ENCODE results near the gene CLTCL1. TPM values are rescaled to one million over a fixed set of nuclear protein-coding genes. Genes with fewer than 3 reads are reported as not detected.
A peak's percentile ranks its signal among the peaks of the same experiment; 100 is the strongest.
"Not testable (repeated sequence)": the region's sequence is repeated elsewhere in the genome, so short reads cannot be mapped to it uniquely, and the experiment has no call there.

The CLTCL1 gene
- polyA plus RNA-seq, 1 donor from 2014 or later: 1.3 TPM

DNA sequence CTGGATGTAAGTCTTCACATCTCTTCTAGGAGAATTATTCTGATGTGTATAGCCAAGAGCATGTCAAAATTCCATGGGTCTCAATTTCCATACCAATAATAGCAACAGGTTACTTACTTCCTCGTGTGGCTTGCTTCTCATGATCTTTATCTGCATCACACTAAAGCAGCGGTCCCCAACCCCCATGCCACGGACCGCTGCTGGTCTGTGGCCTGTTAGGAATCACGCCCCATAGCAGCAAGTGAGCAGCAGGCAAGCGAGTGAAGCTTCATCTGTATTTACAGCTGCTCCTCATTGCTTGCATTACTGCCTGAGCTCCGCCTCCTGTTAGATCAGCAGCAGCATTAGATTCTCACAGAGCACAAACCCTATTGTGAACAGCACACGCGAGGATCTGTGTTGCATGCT is 84.1 kb downstream of the CLTCL1 start:
- Mint-ChIP-seq H3K36me3 (peaks cover 2% of the 10 kb centered on the region), H3K4me3 (no peak overlapping the region), H3K27me3 (peaks cover 8% of the 10 kb centered on the region), H3K27ac (no peak overlapping the region), H3K4me1 (peaks cover 0 to 2% (median 0%) of the 10 kb centered on the region in 3 donors), H3K9me3 (peaks cover 0 to 2% (median 0%) of the 10 kb centered on the region in 3 donors)

DNA sequence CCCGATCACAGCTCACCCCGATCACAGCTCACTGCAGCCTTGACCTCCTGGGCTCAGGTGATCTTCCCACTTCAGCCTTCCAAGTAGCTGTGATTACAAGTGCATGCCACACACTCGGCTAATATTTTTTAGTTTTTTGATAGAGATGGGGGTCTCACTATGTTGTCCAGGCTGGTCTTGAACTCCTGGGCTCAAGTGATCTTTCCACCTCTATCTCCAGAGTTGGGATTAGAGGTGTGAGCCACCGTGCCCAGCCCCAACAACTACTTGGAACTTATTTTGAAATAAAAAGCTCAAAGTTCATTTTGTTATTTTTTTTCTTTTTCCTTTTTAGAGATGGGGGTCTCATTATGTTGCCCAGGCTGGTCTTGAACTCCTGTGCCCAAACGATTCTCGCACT is 85.2 kb downstream of the CLTCL1 start:
- H3K27me3 Mint-ChIP-seq: peaks cover 8% of the 10 kb centered on the region
- H3K4me3 Mint-ChIP-seq: no peak overlapping the region
- H3K36me3 Mint-ChIP-seq: peaks cover 2% of the 10 kb centered on the region
- no peak overlapping the region for H3K27ac Mint-ChIP-seq
- no peaks in the 10 kb centered on the region for H3K4me1 Mint-ChIP-seq
- peaks cover 0 to 2% (median 0%) of the 10 kb centered on the region in 3 donors for H3K9me3 Mint-ChIP-seq

DNA sequence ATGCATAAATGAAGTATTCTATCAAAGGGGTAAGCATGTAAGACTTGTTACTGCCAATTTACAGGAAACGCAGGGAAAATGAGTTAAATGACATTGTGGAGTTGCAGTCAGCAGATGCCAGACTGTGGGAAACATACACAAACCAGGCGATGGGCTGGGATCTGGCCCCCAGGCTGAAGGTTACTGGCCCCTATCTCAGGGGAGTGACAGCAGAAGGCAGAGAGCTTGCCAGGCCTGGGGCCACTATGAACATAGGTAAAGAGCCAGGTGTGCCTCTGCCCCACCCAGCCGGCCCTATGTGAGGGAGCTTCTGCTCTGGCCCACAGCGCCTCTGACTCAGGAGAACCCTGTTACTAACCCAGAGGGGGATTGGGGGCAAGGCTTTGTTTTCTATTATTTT is 86.9 kb downstream of the CLTCL1 start:
- H3K9me3 Mint-ChIP-seq: peaks cover 0 to 2% (median 0%) of the 10 kb centered on the region in 3 donors

DNA sequence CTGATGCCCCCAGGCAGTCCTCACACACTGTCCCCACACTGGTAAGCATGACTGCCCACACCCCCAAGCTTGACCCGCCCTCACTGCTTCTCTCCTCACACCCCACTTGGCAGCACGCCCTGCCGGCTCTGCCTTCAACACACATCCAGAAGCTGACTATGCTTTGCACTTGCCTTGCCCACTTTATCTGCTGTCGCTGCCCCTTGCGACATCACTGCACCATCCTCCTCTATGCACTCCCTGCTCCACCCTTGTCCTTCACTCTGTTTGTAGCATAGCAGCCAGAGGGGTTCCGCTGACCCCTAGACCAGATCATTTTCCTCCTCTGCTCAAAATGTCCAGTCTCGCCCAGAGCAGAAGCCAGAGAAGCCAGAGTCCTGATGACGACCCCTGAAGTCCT is 87.7 kb downstream of the CLTCL1 start:
- no peaks in the 10 kb centered on the region for H3K9me3 Mint-ChIP-seq
- H3K27ac Mint-ChIP-seq: no peak overlapping the region
- H3K4me3 Mint-ChIP-seq: no peak overlapping the region
- no peaks in the 10 kb centered on the region for H3K27me3 Mint-ChIP-seq
- peaks cover 2% of the 10 kb centered on the region for H3K36me3 Mint-ChIP-seq
- H3K4me1 Mint-ChIP-seq: no peaks in the 10 kb centered on the region

More for the DNA sequence above, 86.9 kb downstream of the CLTCL1 start:
- Mint-ChIP-seq H3K4me1 (no peaks in the 10 kb centered on the region), H3K36me3 (peaks cover 2% of the 10 kb centered on the region), H3K27ac (no peak overlapping the region), H3K4me3 (no peak overlapping the region), H3K27me3 (peaks cover 4% of the 10 kb centered on the region)

DNA sequence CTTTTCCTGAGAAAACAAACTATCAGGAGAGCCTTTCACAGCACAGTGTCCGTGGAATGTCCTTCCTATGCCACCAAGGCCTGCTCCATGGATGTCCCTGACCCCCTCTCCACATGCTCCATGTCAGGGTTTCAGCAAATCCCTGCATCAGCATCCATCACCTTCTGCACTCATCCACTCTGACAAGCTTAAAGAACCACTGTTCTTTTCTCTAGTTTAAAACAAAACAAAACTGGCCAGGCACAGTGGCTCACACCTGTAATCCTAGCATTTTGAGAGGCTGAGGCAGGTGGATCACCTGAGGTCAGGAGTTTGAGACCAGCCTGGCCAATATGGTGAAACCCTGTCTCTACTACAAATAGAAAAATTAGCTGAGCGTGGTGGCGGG is 88.7 kb downstream of the CLTCL1 start:
- not testable (repeated sequence) for H3K36me3 Mint-ChIP-seq, H3K4me1 Mint-ChIP-seq, H3K4me3 Mint-ChIP-seq, H3K27ac Mint-ChIP-seq, H3K27me3 Mint-ChIP-seq, H3K9me3 Mint-ChIP-seq

DNA sequence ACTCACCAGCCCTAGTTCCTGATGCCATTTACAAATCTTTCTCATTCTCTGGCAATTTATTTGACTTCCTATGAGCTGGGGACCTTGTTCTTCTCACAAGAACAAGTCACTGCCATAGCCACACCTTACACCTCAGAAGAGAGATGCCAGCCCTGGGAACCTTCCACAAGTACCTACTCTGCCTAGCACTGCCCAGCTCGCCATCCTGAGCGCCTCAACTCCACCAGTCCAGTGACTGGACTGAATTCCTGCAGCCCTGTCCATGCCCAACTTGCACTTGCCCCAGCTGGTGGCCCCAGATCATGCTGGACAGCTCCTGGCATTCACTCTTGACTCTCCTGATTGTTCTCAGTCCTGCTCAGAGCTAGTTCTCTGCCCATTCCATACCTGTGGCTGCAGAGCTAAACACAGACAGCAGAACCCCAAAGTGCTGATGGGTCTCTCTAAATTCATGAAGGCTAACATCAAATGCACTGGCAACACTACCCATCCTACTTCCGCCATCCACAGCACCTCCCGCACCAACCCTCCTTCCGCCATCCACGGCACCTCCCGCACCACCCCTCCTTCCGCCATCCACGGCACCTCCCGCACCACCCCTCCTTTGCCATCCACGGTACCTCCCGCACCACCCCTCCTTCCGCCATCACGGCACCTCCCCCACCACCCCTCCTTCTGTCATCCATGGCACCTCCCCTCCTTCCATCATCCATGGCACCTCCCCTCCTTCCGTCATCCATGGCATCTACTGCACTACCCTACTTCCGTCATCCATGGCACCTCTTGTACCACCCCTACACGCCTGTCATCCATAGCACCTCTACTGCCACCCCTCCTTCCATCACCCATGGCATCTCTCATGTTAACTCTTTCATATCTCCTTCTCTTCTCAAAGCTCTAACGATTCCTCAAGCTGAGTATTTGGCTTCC is 89.4 kb downstream of the CLTCL1 start:
- Mint-ChIP-seq H3K4me1 (peaks cover 0 to 15% (median 4%) of the 10 kb centered on the region in 3 donors), H3K9me3 (no peaks in the 10 kb centered on the region), H3K36me3 (peaks cover 2% of the 10 kb centered on the region), H3K27ac (peak overlapping the region in 1 of 3 donors; percentile 60), H3K27me3 (no peaks in the 10 kb centered on the region), H3K4me3 (no peak overlapping the region)

DNA sequence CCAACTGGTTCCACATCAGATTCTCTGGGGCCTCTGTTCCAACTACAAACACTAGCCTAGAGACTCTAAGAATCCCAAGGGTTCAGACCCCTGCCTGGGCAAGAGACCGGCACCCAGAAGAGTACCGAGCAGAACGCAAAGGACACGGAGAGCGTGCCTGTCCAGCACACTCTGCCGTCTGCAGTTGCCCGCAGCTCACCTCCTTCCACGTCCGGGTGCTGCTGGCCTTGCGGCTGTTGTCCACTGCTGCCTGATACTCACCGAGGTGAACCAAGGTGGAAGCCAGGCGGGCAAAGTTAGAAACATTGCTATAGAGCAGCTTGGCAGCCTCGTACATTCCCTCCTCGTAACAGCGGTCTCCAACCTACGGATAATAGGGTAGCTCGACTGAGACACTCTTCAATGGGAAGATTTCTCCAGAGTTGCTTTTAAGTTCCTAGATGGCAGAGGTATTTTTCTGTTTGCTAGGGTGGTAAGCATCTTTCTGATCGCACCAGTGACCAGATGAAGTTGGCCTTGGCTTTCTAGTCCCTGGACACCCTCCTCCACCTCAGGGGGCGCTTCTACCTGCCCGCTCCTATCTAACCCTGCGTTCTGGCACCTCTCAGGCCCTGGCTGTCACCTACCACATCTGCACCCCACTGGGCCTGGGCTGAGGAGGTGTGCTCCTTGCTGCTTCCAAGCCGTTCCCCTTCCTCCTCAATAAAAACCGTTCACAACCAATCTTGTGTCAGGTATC is 90.2 kb downstream of the CLTCL1 start:
- Mint-ChIP-seq H3K4me3 (no peak overlapping the region), H3K4me1 (peaks cover 0 to 16% (median 6%) of the 10 kb centered on the region in 3 donors), H3K9me3 (no peaks in the 10 kb centered on the region), H3K36me3 (peaks cover 2% of the 10 kb centered on the region), H3K27me3 (no peaks in the 10 kb centered on the region), H3K27ac (peak overlapping the region in 1 of 3 donors; percentile 60)

DNA sequence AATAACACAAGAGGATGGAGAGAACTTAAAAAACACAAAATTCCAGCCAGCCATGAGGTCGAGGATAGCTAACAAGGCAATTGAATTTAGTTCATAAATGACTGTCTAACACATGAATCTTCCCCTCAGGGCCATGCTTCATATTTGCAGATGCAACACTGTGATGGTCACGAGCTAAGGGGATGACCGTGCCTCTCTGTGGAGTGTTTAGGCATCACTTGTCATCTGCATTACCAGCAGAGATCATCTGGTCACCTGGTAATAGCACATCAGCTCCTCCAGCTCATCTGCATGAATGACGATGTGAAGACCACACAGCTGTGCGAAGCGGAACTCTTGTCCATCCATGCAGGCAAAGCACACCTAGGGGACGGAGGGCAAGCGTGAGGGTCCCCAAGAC is 92.0 kb downstream of the CLTCL1 start:
- no peak overlapping the region for H3K27ac Mint-ChIP-seq
- H3K36me3 Mint-ChIP-seq: peaks cover 2% of the 10 kb centered on the region
- no peaks in the 10 kb centered on the region for H3K27me3 Mint-ChIP-seq
- H3K4me1 Mint-ChIP-seq: peaks cover 8 to 18% (median 16%) of the 10 kb centered on the region in 3 donors
- no peaks in the 10 kb centered on the region for H3K9me3 Mint-ChIP-seq
- no peak overlapping the region for H3K4me3 Mint-ChIP-seq

DNA sequence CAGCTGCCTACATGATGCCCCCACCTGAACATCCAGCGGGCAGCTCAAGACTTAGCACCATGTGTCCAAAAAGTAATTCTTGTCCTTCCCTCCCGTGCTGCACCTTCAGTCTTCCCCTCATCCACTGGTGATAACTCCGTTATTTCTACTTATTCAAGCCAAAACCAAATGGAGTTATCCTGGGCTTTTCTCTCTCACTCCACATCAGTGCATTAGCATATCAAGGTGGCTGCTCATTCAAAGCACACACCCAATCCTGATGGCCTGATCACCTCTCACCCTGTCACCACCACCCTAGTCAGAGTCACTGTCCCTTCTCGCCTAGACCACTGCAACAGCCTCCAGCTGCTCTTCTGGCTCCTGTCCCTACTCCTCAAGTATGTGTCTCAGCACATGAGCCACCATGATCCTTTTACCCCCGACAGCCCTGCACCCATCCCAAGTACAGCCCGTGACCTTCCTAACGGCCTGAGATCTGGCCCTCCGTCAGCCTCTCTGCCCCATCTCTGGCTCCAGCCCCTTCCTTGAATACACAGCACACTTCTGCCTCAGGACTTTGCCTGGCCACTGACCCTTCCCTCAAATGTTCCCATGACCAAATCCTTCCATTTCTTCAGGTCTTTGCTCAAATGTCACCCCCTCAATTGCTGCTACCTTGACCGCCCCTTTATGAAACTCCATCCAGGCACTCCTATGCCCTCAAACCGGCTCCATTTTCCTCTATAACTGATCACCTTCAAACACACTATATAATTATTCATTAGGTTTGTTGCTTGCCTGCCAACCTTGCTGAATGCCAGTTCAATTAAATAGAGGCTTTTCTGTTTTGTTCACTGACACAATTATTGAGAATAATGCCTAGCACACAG is 93.3 kb downstream of the CLTCL1 start:
- Mint-ChIP-seq H3K4me1 (peaks cover 8 to 21% (median 16%) of the 10 kb centered on the region in 3 donors), H3K36me3 (peaks cover 2% of the 10 kb centered on the region), H3K9me3 (peaks cover 0 to 2% (median 0%) of the 10 kb centered on the region in 3 donors), H3K27ac (peak overlapping the region in 1 of 3 donors; percentile 1), H3K4me3 (no peak overlapping the region), H3K27me3 (no peaks in the 10 kb centered on the region)

DNA sequence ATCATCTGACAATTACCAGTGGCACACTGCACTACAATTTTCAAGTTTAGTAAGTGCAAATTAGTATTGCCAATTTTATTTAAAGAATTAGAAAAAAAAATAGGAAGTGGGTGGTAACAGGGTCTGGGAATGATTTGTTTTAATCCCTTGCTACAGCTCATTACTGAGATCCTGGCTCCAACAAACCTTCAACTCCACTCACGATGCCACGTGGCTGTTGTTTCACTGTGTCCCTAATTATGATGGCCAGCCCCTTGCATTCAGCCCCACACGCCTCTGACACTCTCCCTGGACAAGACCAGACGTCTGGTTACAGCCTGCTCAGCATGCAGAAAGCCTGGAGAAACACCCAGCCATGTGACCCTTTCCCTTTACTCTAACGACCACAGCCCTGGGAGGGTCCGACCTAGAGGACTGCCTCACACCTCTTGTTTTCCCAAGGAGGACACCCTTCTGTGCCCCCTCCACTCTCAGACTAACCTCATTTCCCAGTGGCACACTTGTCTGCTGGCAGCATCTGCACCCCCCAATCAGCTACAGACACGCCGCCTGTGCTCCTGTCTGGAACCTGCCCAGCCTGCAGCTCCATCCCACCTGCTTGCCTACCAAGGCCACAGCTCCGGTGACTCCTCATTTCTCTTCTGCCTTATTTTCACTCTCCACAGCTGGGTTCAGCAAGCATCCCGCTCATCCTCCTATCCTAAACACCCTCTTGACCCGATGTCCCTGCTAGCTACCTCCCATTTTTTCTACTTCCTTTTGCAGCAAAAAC is 94.5 kb downstream of the CLTCL1 start:
- Mint-ChIP-seq H3K9me3 (peaks cover 0 to 2% (median 0%) of the 10 kb centered on the region in 3 donors), H3K27me3 (no peaks in the 10 kb centered on the region), H3K4me3 (no peak overlapping the region), H3K4me1 (peaks cover 8 to 21% (median 16%) of the 10 kb centered on the region in 3 donors), H3K36me3 (no peaks in the 10 kb centered on the region), H3K27ac (peak overlapping the region in 1 of 3 donors; percentile 91)

DNA sequence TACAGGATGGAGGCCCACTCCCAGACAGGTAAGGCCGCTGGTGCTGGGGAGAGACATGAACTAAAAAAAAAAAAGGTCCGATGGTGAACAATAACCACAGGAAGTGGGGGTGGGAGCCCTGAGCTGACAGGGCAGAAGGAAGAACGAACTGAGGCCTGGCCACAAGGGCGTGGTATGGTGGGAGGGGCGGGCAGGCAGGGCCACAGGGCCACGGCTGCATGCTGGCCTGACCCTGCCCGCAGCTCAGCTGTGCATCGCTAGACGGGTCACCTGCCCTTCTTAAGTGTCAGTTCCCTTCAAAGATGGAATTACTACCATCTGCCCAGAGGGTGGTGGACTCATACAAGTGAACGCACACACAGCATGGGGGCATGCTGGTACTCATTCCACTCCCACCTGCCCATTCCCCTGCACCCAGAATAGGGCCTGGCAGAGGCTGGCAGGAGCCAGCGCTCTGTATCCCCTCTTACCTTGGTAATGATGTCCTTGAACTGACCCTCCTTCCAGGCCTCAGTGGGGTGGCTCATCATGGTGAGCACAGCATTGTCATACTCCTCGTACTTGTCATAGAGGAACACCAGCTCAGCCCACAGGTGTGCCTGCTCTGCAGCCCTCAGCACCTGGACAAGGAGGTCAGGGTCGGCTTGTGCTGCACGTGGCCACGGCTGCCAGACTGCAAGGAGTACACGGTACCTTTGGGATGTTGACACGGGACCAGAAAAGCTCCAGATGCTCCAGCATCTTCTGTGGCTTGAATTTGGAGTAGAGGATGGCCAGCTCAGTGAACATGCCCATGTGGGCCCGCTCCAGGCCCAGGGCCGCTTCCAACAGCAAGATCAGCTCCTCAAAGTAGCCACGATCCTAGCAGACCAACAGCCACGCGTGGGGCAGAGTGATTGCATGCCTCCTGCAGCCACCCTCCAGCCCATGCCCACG is 95.5 kb downstream of the CLTCL1 start:
- Mint-ChIP-seq H3K4me3 (peak overlapping the region in 1 of 4 donors; percentile 81), H3K27ac (no peak overlapping the region), H3K27me3 (peaks cover 1% of the 10 kb centered on the region), H3K4me1 (peaks cover 8 to 21% (median 16%) of the 10 kb centered on the region in 3 donors), H3K36me3 (no peaks in the 10 kb centered on the region), H3K9me3 (peaks cover 0 to 2% (median 0%) of the 10 kb centered on the region in 3 donors)

DNA sequence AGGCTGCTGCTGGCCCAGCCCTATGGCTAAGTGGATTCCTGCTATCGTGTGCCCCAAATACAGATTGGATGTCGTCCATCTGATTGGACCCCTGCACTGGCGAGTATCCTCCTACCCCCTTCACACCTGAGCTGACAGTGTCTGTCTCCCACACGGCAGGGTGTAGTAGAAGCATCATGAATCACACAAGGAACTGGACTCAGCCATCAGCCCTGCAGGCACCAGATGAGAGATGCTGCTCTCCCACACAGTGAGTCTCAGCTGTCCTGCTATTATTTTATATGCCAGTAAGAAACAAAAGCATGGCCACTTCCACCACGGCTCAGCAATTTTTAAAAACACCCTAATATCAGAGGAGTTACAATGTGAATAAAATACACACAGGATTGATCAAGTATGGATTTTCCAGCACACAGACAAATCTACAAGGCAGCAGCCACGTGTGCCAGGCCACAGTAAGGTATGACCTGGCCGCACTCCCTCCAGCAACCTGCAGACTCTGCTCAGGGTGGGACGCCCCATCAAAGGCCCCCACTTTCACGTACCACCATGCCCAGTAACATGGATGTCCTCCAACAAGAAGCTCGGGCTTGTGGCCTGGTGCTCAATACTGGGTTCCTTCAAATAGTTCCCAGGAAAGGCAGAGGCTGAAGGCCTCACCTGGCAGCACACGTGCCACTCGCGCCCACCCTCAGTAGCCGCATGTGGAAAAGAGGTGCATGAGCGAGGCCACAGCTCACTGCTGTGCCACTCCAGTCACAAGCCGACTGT is 96.6 kb downstream of the CLTCL1 start:
- Mint-ChIP-seq H3K4me1 (peaks cover 8 to 21% (median 16%) of the 10 kb centered on the region in 3 donors), H3K27me3 (peaks cover 1% of the 10 kb centered on the region), H3K4me3 (peak overlapping the region in 2 of 4 donors; percentile 52 to 60), H3K9me3 (peaks cover 0 to 2% (median 0%) of the 10 kb centered on the region in 3 donors), H3K36me3 (no peaks in the 10 kb centered on the region), H3K27ac (no peak overlapping the region)

Data from IgD-negative memory B cell (primary cell).